H9 (cell line): ENCODE measurements around the gene C8G. TPM values are rescaled to one million over a fixed set of nuclear protein-coding genes. Genes with fewer than 3 reads are reported as not detected.

ENCODE experiments used
- DNase-seq: peaks from one replicate; pipeline ENCODE4 v3.0.0-alpha.2; 2017
- H2AFZ ChIP-seq: one replicate; pipeline ENCODE4 v1.6.1; 2013; ENCODE audit warnings: mild to moderate bottlenecking, low read length, control low read depth, moderate library complexity
- H2AK5ac ChIP-seq: 2 replicates; pipeline ENCODE4 v1.6.1; 2013; ENCODE audit warnings: low read length, control low read depth, mixed read lengths; ENCODE audit not compliant: insufficient read length
- H2BK120ac ChIP-seq: one replicate; pipeline ENCODE4 v1.6.1; 2013; ENCODE audit warnings: low read depth, mild to moderate bottlenecking, low read length, control low read depth, inconsistent platforms; ENCODE audit not compliant: poor library complexity, severe bottlenecking
- H2BK12ac ChIP-seq: 2 replicates; pipeline ENCODE4 v1.6.1; 2013; ENCODE audit warnings: low read length, control low read depth, mixed read lengths, low read depth; ENCODE audit not compliant: insufficient read length
- H2BK15ac ChIP-seq: 2 replicates; pipeline ENCODE4 v1.6.1; 2013; ENCODE audit warnings: low read depth, low read length, control low read depth
- H2BK20ac ChIP-seq: one replicate; pipeline ENCODE4 v1.6.1; 2013; ENCODE audit warnings: low read depth, mild to moderate bottlenecking, low read length, control low read depth, inconsistent platforms; ENCODE audit not compliant: poor library complexity, severe bottlenecking
- H2BK5ac ChIP-seq: 2 replicates; pipeline ENCODE4 v1.6.1; 2013; ENCODE audit warnings: low read length, control low read depth, mixed read lengths; ENCODE audit not compliant: insufficient read length
- H3K14ac ChIP-seq: 2 replicates; pipeline ENCODE4 v1.6.1; 2013; ENCODE audit warnings: low read length, control low read depth; ENCODE audit not compliant: insufficient read depth
- H3K18ac ChIP-seq: 2 replicates; pipeline ENCODE4 v1.6.1; 2013; ENCODE audit warnings: low read depth, mild to moderate bottlenecking, mixed read lengths, low read length, control low read depth; ENCODE audit not compliant: insufficient read length
- H3K23ac ChIP-seq: 2 replicates; pipeline ENCODE4 v1.6.1; 2013; ENCODE audit warnings: low read length, control low read depth, mixed read lengths, low read depth; ENCODE audit not compliant: insufficient read length
- H3K23me2 ChIP-seq: 2 replicates; pipeline ENCODE4 v1.6.1; 2013; ENCODE audit warnings: low read depth, mild to moderate bottlenecking, mixed read lengths, low read length, control low read depth; ENCODE audit not compliant: insufficient read length, poor library complexity, severe bottlenecking
- H3K27ac ChIP-seq: 2 replicates; pipeline ENCODE4 v1.5.1; 2013; ENCODE audit warnings: low read length, control low read depth, mixed read lengths, low read depth; ENCODE audit not compliant: insufficient read length
- H3K27me3 ChIP-seq: 2 replicates; pipeline ENCODE4 v1.6.1; 2013; ENCODE audit warnings: low read length, control low read depth, inconsistent platforms; ENCODE audit not compliant: insufficient read depth
- H3K4ac ChIP-seq: 2 replicates; pipeline ENCODE4 v1.6.1; 2013; ENCODE audit warnings: low read depth, mild to moderate bottlenecking, control low read depth, inconsistent platforms, low read length, moderate library complexity
- H3K4me1 ChIP-seq: 2 replicates; pipeline ENCODE4 v1.6.1; 2013; ENCODE audit warnings: low read length, control low read depth, inconsistent platforms; ENCODE audit not compliant: insufficient read depth
- H3K4me2 ChIP-seq: 2 replicates; pipeline ENCODE4 v1.6.1; 2013; ENCODE audit warnings: low read length, control low read depth, mixed read lengths; ENCODE audit not compliant: insufficient read length, insufficient read depth
- H3K56ac ChIP-seq: 2 replicates; pipeline ENCODE4 v1.6.1; 2013; ENCODE audit warnings: low read depth, mild to moderate bottlenecking, mixed read lengths, low read length, control low read depth; ENCODE audit not compliant: insufficient read length
- H3K79me1 ChIP-seq: 2 replicates; pipeline ENCODE4 v1.6.1; 2013; ENCODE audit warnings: low read depth, mild to moderate bottlenecking, moderate library complexity, low read length, control low read depth, inconsistent platforms; ENCODE audit not compliant: insufficient read depth, poor library complexity, severe bottlenecking
- H3K79me2 ChIP-seq: 2 replicates; pipeline ENCODE4 v1.6.1; 2013; ENCODE audit warnings: low read length, control low read depth, inconsistent platforms; ENCODE audit not compliant: insufficient read depth
- H3K9ac ChIP-seq: 2 replicates; pipeline ENCODE4 v1.6.1; 2013; ENCODE audit warnings: low read length, control low read depth, mixed read lengths; ENCODE audit not compliant: insufficient read length; ENCODE audit errors: extremely low read depth
- H3K9me3 ChIP-seq: one replicate; pipeline ENCODE4 v1.6.1; 2013; ENCODE audit warnings: low read depth, low read length, inconsistent platforms; ENCODE audit not compliant: control insufficient read depth
- H3T11ph ChIP-seq: one replicate; pipeline ENCODE4 v1.6.1; 2013; ENCODE audit warnings: mild to moderate bottlenecking, low read length, control low read depth, inconsistent platforms
- H4K20me1 ChIP-seq: one replicate; pipeline ENCODE4 v1.6.1; 2013; ENCODE audit not compliant: control insufficient read depth, insufficient read length, insufficient read depth
- H4K5ac ChIP-seq: 2 replicates; pipeline ENCODE4 v1.6.1; 2013; ENCODE audit warnings: low read depth, mild to moderate bottlenecking, mixed read lengths, low read length, control low read depth; ENCODE audit not compliant: insufficient read length
- H4K8ac ChIP-seq: replicated peaks from 2 replicates; pipeline ENCODE4 v1.6.1; 2013; ENCODE audit warnings: low read length, control low read depth, mixed read lengths, low read depth; ENCODE audit not compliant: insufficient read length
- H4K91ac ChIP-seq: 2 replicates; pipeline ENCODE4 v1.6.1; 2013; ENCODE audit warnings: low read depth, mild to moderate bottlenecking, moderate library complexity, mixed read lengths, low read length, control low read depth; ENCODE audit not compliant: insufficient read length
- H3K27ac Mint-ChIP-seq, 3 experiments: 2 replicates in 2 of 3; 3 replicates in 1 of 3; pipeline ENCODE4 v1.8.0; 2020 to 2021; ENCODE audit warnings: mixed read lengths in 3 of 3, mild to moderate bottlenecking in 1 of 3, moderate library complexity in 1 of 3
- H3K27me3 Mint-ChIP-seq: 2 replicates; pipeline ENCODE4 v1.8.0; 2021; ENCODE audit warnings: low read depth, mild to moderate bottlenecking, moderate library complexity, mixed read lengths
- H3K36me3 Mint-ChIP-seq, 3 experiments: 2 replicates in 2 of 3; 3 replicates in 1 of 3; pipeline ENCODE4 v1.8.0; 2020 to 2021; ENCODE audit warnings: low read depth in 3 of 3, mixed read lengths in 3 of 3; ENCODE audit not compliant: insufficient read depth in 1 of 3
- H3K4me1 Mint-ChIP-seq, 2 experiments: 2 replicates each; pipeline ENCODE4 v1.8.0; 2020; ENCODE audit warnings: mixed read lengths in 2 of 2
- H3K4me3 Mint-ChIP-seq, 2 experiments: 2 replicates in 1 of 2; 3 replicates in 1 of 2; pipeline ENCODE4 v1.8.0; 2020 to 2021; ENCODE audit warnings: mild to moderate bottlenecking in 2 of 2, mixed read lengths in 2 of 2, moderate library complexity in 1 of 2
- H3K9me3 Mint-ChIP-seq, 2 experiments: 2 replicates in 1 of 2; 3 replicates in 1 of 2; pipeline ENCODE4 v1.8.0; 2020; ENCODE audit warnings: mild to moderate bottlenecking in 2 of 2, mixed read lengths in 2 of 2, moderate library complexity in 1 of 2
- WGBS: extraction: QIAGEN DNeasy Blood & Tissue Kit; methylation state at CpG from one replicate; pipeline ENCODE4 v1.1.7; 2013; ENCODE audit warnings: missing lambda C conversion rate, low lambda C conversion rate, mixed read lengths; ENCODE audit not compliant: insufficient read length; ENCODE audit errors: extremely low coverage; 5-methylcytosine and 5-hydroxymethylcytosine counted together
- total RNA-seq: library from RNA; stranded (reverse); gene quantifications from 2 replicates; pipeline ENCODE4 v1.2.1, GENCODE V29; 2021
- TF ChIP-seq, protein P1 (sequence below): fragments of 200-600 bp; sonication (generic); conservative IDR thresholded peaks from 3 replicates; pipeline ENCODE4 v1.8.0; 2021; ENCODE audit warnings: antibody characterized with exemption, mild to moderate bottlenecking

The C8G gene
- total RNA-seq, 1 experiment from 2014 or later, result 0.96 TPM

GRCh38 chr9:136920069-136920468, 25.0 kb upstream of the C8G start:
- Mint-ChIP-seq H3K4me3 (no peak overlapping the region), H3K36me3 (peaks cover 42 to 74% (median 70%) of the 10 kb centered on the region in 3 experiments; a peak in 6 of 7 replicates), H3K27me3 (no peaks in the 10 kb centered on the region), H3K4me1 (no peaks in the 10 kb centered on the region), H3K27ac (peak overlapping the region in 1 of 3 experiments; percentile 44; a peak in 1 of 7 replicates), H3K9me3 (no peaks in the 10 kb centered on the region)
- no peak overlapping the region for H3K4me2 ChIP-seq
- no peaks in the 10 kb centered on the region for H3K23me2 ChIP-seq
- H2BK5ac ChIP-seq, result no peak overlapping the region
- DNase-seq, result peak; percentile 20
- no peak overlapping the region for H4K5ac ChIP-seq
- no peaks in the 10 kb centered on the region for H3K79me1 ChIP-seq
- H3K14ac ChIP-seq, result no peak overlapping the region
- H3K23ac ChIP-seq, result no peak overlapping the region
- no peak overlapping the region for H2BK20ac ChIP-seq
- H2BK12ac ChIP-seq, result no peak overlapping the region
- H2AK5ac ChIP-seq, result no peak overlapping the region
- H3K9me3 ChIP-seq, result no peaks in the 10 kb centered on the region
- no peak overlapping the region for H4K8ac ChIP-seq
- no peak overlapping the region for H2BK15ac ChIP-seq
- no peaks in the 10 kb centered on the region for H3K4me1 ChIP-seq
- TF ChIP-seq, protein P1, sequence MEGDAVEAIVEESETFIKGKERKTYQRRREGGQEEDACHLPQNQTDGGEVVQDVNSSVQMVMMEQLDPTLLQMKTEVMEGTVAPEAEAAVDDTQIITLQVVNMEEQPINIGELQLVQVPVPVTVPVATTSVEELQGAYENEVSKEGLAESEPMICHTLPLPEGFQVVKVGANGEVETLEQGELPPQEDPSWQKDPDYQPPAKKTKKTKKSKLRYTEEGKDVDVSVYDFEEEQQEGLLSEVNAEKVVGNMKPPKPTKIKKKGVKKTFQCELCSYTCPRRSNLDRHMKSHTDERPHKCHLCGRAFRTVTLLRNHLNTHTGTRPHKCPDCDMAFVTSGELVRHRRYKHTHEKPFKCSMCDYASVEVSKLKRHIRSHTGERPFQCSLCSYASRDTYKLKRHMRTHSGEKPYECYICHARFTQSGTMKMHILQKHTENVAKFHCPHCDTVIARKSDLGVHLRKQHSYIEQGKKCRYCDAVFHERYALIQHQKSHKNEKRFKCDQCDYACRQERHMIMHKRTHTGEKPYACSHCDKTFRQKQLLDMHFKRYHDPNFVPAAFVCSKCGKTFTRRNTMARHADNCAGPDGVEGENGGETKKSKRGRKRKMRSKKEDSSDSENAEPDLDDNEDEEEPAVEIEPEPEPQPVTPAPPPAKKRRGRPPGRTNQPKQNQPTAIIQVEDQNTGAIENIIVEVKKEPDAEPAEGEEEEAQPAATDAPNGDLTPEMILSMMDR, result no peak
- H3K27ac ChIP-seq, result no peak overlapping the region
- no peak overlapping the region for H2AFZ ChIP-seq
- no CpG with 5 or more reads among the region's 15 CpGs for WGBS
- H3K18ac ChIP-seq, result no peak overlapping the region
- no peak overlapping the region for H3K4ac ChIP-seq
- no peak overlapping the region for H4K91ac ChIP-seq
- H3K79me2 ChIP-seq, result no peaks in the 10 kb centered on the region
- H4K20me1 ChIP-seq, result no peaks in the 10 kb centered on the region
- no peaks in the 10 kb centered on the region for H3K27me3 ChIP-seq
- H3K9ac ChIP-seq, result no peak overlapping the region
- H3K56ac ChIP-seq, result no peak overlapping the region
- no peak overlapping the region for H3T11ph ChIP-seq
- no peak overlapping the region for H2BK120ac ChIP-seq
